Ishikawa (cell line): ENCODE results near the gene AQP7.
A peak's percentile ranks its signal among the peaks of the same experiment; 100 is the strongest.

Experiments
- CEBPB ChIP-seq: IDR thresholded peaks from 2 replicates; pipeline ENCODE4 v1.6.1; 2012
- CREB1 ChIP-seq: IDR thresholded peaks from 2 replicates; pipeline ENCODE4 v1.6.1; 2012; ENCODE audit warnings: low read depth
- EGR1 ChIP-seq: IDR thresholded peaks from 2 replicates; pipeline ENCODE4 v1.6.1; 2012
- EP300 ChIP-seq: IDR thresholded peaks from 2 replicates; pipeline ENCODE4 v1.6.1; 2012; ENCODE audit warnings: borderline replicate concordance
- FOXM1 ChIP-seq: IDR thresholded peaks from 2 replicates; pipeline ENCODE4 v1.6.1; 2012; ENCODE audit warnings: low read depth, borderline replicate concordance
- NFIC ChIP-seq: IDR thresholded peaks from 2 replicates; pipeline ENCODE4 v1.6.1; 2012
- RAD21 ChIP-seq: IDR thresholded peaks from 2 replicates; pipeline ENCODE4 v1.6.1; 2012; ENCODE audit warnings: low read depth
- TAF1 ChIP-seq: IDR thresholded peaks from 2 replicates; pipeline ENCODE4 v1.6.1; 2012; ENCODE audit warnings: low read depth, mild to moderate bottlenecking
- TCF12 ChIP-seq: IDR thresholded peaks from 2 replicates; pipeline ENCODE4 v1.6.1; 2012; ENCODE audit warnings: low read depth
- TEAD4 ChIP-seq: IDR thresholded peaks from 2 replicates; pipeline ENCODE4 v1.6.1; 2012
- YY1 ChIP-seq: IDR thresholded peaks from 2 replicates; pipeline ENCODE4 v1.6.1; 2012; ENCODE audit warnings: low read depth
- ZBTB7A ChIP-seq: IDR thresholded peaks from 2 replicates; pipeline ENCODE4 v1.6.1; 2012; ENCODE audit warnings: low read depth
- TF ChIP-seq, protein P1 (sequence below): IDR thresholded peaks from 2 replicates; pipeline ENCODE4 v1.6.1; 2012
- TF ChIP-seq, protein P2 (sequence below): IDR thresholded peaks from 2 replicates; pipeline ENCODE4 v1.6.1; 2012; ENCODE audit warnings: low read depth, mild to moderate bottlenecking
- TF ChIP-seq, protein P3 (sequence below): IDR thresholded peaks from 2 replicates; pipeline ENCODE4 v1.6.1; 2012

Gene AQP7

DNA sequence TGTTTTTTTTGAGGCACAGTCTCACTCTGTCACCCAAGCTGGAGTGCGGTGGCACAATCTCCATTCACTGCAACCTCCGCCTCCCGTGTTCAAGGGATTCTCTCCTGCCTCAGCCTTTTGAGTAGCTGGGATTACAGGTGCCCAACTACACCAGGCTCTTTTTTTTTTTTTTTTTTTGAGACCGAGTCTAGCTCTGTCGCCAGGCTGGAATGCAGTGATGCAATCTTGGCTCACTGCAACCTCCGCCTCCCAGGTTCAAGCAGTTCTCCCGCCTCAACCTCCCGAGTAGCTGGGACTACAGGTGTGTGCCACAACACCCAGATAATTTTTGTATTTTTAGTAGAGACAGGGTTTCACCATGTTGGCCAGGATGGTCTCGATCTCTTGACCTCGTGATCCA, 20.0 kb downstream of the AQP7 start:
- TF ChIP-seq CEBPB (peak; percentile 78), TEAD4 (peak; percentile 71)

DNA sequence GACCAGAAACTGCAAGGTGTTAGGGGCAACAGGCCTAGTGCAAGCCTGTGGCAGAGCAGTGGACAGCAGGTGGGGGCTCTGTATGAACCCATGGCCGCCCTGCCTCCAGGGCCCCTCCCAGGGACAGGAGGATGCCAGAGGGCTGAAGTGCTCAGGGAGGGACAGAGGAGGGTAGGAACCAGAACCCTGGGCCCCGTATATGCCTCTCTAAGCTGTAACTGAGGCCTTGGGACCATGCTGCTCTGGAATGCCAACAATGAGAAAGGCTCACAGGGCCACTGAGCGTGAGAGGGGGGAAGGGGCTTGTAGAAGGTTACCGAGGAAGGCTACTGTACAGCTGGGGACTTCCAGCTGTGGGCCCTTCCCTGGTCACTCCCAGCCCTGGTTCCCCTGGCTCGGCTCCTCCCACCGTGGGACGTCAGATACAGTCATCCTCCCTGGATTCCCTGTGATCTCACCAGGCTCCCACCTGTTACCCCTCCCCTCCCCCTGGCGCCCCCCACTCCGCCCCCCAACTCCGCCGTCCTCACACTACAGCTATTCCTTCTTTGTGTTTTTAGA, 21.1 kb downstream of the AQP7 start:
- TF ChIP-seq, protein P1, sequence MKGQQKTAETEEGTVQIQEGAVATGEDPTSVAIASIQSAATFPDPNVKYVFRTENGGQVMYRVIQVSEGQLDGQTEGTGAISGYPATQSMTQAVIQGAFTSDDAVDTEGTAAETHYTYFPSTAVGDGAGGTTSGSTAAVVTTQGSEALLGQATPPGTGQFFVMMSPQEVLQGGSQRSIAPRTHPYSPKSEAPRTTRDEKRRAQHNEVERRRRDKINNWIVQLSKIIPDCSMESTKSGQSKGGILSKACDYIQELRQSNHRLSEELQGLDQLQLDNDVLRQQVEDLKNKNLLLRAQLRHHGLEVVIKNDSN = no peak
- TF ChIP-seq TCF12 (no peak), RAD21 (no peak), ZBTB7A (no peak), FOXM1 (no peak)

DNA sequence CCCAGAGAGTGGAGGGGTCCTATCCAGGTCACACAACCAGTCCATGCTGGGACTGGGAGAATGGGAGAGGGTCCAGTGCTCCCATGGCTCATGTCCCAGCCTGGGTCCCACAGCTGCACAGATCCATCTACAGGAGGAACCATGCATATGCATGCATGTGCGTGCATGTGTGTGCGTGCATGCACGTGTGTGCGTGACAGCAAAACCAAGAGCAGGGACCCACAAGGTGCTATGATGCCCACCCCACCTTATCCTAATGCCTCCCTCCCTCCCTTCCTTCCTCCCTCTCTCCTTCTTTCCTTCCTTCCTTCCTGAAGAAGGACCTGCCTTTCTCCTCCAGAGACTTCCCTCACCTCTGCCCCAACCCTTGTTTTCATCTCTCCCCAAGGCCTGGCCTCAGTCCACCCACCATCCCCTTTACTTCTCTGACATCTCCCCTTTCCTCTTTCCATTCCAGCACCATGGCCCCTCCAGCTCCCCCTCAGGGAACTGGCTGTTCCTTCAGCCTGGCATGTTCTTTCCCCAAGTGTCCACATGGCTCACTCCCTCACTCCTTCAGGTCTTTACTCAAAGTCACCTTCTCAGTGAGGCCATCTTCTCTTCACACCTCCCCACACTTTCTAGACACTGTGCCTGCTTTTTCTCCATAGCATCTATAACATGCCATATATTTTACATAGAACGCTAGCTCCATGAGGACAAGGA, 21.8 kb downstream of the AQP7 start:
- TF ChIP-seq EGR1 (no peak), RAD21 (no peak), TAF1 (no peak), EP300 (no peak), FOXM1 (no peak), NFIC (no peak), YY1 (no peak), CREB1 (no peak), CEBPB (no peak), TEAD4 (no peak), TCF12 (no peak), ZBTB7A (no peak)
- TF ChIP-seq, protein P2, sequence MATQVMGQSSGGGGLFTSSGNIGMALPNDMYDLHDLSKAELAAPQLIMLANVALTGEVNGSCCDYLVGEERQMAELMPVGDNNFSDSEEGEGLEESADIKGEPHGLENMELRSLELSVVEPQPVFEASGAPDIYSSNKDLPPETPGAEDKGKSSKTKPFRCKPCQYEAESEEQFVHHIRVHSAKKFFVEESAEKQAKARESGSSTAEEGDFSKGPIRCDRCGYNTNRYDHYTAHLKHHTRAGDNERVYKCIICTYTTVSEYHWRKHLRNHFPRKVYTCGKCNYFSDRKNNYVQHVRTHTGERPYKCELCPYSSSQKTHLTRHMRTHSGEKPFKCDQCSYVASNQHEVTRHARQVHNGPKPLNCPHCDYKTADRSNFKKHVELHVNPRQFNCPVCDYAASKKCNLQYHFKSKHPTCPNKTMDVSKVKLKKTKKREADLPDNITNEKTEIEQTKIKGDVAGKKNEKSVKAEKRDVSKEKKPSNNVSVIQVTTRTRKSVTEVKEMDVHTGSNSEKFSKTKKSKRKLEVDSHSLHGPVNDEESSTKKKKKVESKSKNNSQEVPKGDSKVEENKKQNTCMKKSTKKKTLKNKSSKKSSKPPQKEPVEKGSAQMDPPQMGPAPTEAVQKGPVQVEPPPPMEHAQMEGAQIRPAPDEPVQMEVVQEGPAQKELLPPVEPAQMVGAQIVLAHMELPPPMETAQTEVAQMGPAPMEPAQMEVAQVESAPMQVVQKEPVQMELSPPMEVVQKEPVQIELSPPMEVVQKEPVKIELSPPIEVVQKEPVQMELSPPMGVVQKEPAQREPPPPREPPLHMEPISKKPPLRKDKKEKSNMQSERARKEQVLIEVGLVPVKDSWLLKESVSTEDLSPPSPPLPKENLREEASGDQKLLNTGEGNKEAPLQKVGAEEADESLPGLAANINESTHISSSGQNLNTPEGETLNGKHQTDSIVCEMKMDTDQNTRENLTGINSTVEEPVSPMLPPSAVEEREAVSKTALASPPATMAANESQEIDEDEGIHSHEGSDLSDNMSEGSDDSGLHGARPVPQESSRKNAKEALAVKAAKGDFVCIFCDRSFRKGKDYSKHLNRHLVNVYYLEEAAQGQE = no peak
- TF ChIP-seq, protein P1 = no peak
- TF ChIP-seq, protein P3, sequence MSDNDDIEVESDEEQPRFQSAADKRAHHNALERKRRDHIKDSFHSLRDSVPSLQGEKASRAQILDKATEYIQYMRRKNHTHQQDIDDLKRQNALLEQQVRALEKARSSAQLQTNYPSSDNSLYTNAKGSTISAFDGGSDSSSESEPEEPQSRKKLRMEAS = no peak

DNA sequence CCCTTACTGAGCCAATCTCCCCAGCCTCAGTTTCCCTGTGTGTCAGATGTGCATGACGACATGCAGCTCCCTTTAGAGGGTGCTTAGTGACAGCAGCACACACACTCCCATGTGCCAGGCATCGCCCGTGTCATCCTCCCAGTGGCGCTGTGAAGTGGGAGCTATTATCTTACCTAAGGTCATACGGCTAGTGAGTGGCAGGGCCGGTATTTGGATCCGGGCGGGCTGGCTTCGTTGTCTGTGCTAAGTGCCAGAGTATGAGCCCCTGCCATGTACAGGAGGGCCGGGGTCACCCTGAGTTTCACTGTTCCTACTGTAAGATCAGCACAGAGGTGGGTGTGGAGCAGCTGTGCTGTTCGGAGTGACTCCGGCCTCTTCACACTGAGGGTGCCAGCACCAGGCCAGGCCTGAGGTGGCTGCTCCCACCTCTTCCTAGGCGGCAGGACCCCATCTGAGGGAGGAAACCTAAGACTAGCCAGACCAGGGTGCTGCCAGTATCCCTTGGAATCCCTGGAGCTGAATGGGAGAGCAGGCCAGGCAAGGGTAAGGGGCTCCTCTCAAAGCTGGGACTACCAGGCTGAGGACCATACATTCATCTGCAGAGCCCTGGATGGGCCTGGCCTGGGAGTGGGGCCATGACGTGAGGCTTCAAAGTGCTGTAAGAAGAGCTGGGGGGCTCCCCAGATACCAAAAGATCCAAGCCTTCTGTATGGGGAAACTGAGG, 22.5 kb downstream of the AQP7 start:
- TF ChIP-seq, protein P1 = no peak

DNA sequence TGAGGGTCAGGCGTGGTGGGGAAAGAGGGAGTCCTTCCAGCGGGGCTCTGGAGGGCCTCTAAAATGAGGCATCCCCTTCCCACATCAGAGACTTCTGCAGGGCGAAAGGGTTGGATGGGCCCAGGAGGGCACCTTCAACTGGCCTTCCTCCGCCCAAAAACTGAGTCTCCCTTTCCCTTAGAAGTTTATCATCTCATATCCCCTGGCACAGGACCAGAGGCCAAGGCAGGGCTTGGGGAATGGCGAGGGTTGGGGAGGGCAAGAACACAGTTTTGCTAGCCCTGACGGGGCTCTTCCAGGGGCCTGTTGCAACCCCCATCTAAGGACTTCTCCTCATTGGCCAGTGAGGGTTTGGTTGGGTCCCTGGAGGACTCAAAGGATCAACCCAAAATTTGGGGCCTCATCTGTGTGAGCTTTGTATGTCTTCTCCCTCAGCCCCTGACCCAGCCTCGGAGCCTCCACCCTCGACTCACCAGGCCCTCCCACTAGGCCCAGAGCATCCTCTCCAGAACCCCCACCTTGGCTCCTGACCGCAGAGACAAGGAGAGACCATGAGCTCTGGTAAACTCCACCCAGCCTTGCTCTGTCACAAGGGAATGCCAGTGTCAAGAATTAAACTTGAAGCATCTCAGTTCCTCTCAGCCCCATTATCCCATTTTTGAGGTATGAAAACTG, 24.1 kb downstream of the AQP7 start:
- TF ChIP-seq CREB1 (no peak), TAF1 (no peak), TEAD4 (no peak), EP300 (no peak), FOXM1 (no peak), EGR1 (no peak), RAD21 (no peak), YY1 (no peak), ZBTB7A (no peak), TCF12 (no peak), CEBPB (no peak), NFIC (no peak)
- TF ChIP-seq, protein P1 = no peak
- TF ChIP-seq, protein P3 = no peak
- TF ChIP-seq, protein P2 = no peak
